ENCODE measurements around the gene PCDH17.

PCDH17 gene, protein sequence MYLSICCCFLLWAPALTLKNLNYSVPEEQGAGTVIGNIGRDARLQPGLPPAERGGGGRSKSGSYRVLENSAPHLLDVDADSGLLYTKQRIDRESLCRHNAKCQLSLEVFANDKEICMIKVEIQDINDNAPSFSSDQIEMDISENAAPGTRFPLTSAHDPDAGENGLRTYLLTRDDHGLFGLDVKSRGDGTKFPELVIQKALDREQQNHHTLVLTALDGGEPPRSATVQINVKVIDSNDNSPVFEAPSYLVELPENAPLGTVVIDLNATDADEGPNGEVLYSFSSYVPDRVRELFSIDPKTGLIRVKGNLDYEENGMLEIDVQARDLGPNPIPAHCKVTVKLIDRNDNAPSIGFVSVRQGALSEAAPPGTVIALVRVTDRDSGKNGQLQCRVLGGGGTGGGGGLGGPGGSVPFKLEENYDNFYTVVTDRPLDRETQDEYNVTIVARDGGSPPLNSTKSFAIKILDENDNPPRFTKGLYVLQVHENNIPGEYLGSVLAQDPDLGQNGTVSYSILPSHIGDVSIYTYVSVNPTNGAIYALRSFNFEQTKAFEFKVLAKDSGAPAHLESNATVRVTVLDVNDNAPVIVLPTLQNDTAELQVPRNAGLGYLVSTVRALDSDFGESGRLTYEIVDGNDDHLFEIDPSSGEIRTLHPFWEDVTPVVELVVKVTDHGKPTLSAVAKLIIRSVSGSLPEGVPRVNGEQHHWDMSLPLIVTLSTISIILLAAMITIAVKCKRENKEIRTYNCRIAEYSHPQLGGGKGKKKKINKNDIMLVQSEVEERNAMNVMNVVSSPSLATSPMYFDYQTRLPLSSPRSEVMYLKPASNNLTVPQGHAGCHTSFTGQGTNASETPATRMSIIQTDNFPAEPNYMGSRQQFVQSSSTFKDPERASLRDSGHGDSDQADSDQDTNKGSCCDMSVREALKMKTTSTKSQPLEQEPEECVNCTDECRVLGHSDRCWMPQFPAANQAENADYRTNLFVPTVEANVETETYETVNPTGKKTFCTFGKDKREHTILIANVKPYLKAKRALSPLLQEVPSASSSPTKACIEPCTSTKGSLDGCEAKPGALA (N-terminal part only)

GRCh38 chr13:57631596-57632275 is at the start of gene PCDH17:
TSS of gene PCDH17 (plus strand) at chr13:57631744. CDS start at chr13:57632547, 803 bp downstream.
- no peak for DNase-seq (ENCODE audit: low read depth in 2 of 2)

DNA sequence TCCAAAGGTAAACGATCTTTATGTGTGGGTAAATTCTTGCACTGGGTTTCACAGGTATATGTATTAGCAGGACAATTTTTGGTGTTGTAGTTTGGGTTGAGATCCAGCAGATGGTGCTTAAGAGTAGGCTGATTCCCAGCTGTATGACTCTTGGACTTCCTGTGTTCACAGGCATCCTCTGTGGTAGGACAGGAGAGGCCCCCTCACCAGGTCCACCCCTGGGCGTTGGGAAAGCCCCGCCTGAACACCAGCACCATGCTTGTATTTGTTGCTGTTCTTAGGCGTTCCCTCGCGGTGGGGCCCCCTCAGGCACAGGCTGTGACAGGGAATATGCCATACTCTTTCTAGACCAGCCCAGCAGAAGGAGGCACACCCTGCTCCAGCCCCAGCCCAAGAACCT is 49.5 kb upstream of the PCDH17 start:
- no peak for DNase-seq (ENCODE audit: low read depth in 2 of 2)

- no peak for DNase-seq (ENCODE audit: low read depth in 2 of 2)
Measured at GRCh38 chr13:57583529-57583928, 48.0 kb upstream of the PCDH17 start.

GRCh38 chr13:57588639-57589038 is 42.9 kb upstream of the PCDH17 start:
- no peak for DNase-seq (ENCODE audit: low read depth in 2 of 2)

- no peak for DNase-seq (ENCODE audit: low read depth in 2 of 2)
Measured at GRCh38 chr13:57595775-57596174, 35.8 kb upstream of the PCDH17 start.

- no peak for DNase-seq (ENCODE audit: low read depth in 2 of 2)
Measured at GRCh38 chr13:57601536-57601935, 30.0 kb upstream of the PCDH17 start.

- no peak for DNase-seq (ENCODE audit: low read depth in 2 of 2)
Measured at GRCh38 chr13:57604442-57604841, 27.1 kb upstream of the PCDH17 start.

DNA sequence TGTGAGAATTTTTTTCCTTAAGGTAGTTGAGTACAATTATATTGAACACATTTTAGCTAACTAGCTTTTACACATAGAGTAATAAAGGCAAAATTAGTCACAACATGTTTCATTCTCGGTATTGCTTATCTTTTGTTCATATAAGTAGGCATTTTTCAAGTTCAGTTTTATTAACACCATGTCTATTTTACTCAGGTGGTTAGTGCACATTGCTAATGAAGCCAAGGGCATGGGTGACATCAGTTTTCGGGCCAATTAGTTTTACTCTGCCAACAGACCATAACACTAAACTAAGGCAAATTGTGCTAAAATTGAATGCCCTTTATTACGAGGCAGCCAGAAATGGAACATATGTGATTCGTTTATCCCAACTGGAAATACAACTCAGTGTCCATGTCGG is 19.6 kb upstream of the PCDH17 start:
- DNase-seq (ENCODE audit: low read depth in 2 of 2) = no peak

GRCh38 chr13:57612568-57612967 is 19.0 kb upstream of the PCDH17 start:
- no peak for DNase-seq (ENCODE audit: low read depth in 2 of 2)

GRCh38 chr13:57624565-57625435 is 6.7 kb upstream of the PCDH17 start:
- no peak for DNase-seq (ENCODE audit: low read depth in 2 of 2)

GRCh38 chr13:57627663-57628062 is 3.9 kb upstream of the PCDH17 start:
- DNase-seq (ENCODE audit: low read depth in 2 of 2) = no peak

- no peak for DNase-seq (ENCODE audit: low read depth in 2 of 2)
Measured at GRCh38 chr13:57629391-57629804, 2.1 kb upstream of the PCDH17 start.

GRCh38 chr13:57629821-57630235 is 1.7 kb upstream of the PCDH17 start:
- DNase-seq (ENCODE audit: low read depth in 2 of 2) = peak; percentile 24 to 27

DNA sequence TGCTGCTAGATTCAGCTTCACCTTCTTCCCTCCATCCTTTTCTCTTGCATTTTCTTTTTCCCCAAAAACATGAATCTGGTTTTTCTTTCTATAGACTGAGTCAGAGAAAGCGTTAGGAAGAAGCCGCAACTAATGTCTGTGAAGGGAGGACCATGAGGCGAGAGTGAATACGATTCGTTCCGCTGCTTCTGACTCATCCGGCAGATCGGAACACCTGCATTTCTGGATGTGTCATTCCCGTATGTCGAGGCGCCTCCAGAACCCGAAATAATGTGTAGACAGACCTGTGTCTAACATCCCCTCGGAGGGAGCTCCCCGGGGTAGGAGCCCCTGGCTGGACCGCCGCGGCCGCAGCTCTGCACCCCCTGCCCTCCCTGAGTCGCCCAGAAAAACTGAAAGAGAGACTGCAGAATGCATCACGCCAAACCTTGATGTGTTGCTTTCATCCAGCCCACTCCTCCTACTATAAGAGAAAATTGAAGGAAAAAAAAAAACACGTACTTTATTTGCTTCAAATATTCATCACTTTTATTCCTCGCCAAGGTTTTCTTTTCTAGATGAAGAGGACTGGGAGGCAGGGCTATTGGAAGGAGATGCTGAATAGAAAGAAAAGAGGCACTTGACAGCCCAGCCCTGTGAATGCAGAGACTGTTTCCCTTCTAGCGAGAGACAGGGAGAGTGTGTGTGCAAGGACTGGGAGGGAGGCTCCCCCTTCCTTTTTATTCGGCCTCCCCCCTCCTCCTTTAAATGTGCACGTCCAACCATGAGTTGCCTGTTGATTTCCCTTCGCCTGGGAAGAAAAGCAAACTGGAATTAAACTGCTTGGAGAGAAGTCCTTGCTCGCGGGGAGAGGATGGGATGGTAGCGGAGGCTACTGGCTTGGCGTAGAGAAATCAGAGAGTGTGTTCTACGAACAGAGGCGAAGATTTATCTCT is 616 bp upstream of the PCDH17 start:
- no peak for DNase-seq (ENCODE audit: low read depth in 2 of 2)

DNA sequence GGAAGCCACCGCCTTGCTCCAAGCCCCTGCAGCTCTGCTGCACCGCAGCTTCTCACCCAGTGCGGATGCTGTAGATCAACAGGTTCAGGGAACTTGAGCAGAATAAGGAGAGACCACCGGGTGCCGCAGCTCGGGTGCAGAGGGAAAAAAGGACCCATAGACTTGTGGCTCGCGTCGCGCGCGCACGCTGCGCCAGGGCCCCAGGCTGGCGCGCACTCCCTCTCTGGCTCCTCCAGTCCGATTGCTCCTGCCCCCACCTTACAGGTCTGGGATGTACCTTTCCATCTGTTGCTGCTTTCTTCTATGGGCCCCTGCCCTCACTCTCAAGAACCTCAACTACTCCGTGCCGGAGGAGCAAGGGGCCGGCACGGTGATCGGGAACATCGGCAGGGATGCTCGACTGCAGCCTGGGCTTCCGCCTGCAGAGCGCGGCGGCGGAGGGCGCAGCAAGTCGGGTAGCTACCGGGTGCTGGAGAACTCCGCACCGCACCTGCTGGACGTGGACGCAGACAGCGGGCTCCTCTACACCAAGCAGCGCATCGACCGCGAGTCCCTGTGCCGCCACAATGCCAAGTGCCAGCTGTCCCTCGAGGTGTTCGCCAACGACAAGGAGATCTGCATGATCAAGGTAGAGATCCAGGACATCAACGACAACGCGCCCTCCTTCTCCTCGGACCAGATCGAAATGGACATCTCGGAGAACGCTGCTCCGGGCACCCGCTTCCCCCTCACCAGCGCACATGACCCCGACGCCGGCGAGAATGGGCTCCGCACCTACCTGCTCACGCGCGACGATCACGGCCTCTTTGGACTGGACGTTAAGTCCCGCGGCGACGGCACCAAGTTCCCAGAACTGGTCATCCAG is 964 bp downstream of the PCDH17 start:
- DNase-seq (ENCODE audit: low read depth in 2 of 2) = no peak

DNA sequence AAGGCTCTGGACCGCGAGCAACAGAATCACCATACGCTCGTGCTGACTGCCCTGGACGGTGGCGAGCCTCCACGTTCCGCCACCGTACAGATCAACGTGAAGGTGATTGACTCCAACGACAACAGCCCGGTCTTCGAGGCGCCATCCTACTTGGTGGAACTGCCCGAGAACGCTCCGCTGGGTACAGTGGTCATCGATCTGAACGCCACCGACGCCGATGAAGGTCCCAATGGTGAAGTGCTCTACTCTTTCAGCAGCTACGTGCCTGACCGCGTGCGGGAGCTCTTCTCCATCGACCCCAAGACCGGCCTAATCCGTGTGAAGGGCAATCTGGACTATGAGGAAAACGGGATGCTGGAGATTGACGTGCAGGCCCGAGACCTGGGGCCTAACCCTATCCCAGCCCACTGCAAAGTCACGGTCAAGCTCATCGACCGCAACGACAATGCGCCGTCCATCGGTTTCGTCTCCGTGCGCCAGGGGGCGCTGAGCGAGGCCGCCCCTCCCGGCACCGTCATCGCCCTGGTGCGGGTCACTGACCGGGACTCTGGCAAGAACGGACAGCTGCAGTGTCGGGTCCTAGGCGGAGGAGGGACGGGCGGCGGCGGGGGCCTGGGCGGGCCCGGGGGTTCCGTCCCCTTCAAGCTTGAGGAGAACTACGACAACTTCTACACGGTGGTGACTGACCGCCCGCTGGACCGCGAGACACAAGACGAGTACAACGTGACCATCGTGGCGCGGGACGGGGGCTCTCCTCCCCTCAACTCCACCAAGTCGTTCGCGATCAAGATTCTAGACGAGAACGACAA is 1.8 kb downstream of the PCDH17 start:
- no peak for DNase-seq (ENCODE audit: low read depth in 2 of 2)

- no peak for DNase-seq (ENCODE audit: low read depth in 2 of 2)
Measured at GRCh38 chr13:57633950-57634838, 2.6 kb downstream of the PCDH17 start.

Data from stimulated activated CD4-positive, alpha-beta T cell treated with anti-CD3 and anti-CD28 coated beads, Interleukin-15, amount 100 ng/mL, for 48 hours (primary cell).